Measurements from ENCODE around the gene FNDC3B. TPM values are rescaled to one million over a fixed set of nuclear protein-coding genes. Genes with fewer than 3 reads are reported as not detected.

Gene FNDC3B
- total and polyA plus RNA-seq, 5 donors from 2014 or later = 6.8 to 31.8 (median 11.7) TPM

DNA sequence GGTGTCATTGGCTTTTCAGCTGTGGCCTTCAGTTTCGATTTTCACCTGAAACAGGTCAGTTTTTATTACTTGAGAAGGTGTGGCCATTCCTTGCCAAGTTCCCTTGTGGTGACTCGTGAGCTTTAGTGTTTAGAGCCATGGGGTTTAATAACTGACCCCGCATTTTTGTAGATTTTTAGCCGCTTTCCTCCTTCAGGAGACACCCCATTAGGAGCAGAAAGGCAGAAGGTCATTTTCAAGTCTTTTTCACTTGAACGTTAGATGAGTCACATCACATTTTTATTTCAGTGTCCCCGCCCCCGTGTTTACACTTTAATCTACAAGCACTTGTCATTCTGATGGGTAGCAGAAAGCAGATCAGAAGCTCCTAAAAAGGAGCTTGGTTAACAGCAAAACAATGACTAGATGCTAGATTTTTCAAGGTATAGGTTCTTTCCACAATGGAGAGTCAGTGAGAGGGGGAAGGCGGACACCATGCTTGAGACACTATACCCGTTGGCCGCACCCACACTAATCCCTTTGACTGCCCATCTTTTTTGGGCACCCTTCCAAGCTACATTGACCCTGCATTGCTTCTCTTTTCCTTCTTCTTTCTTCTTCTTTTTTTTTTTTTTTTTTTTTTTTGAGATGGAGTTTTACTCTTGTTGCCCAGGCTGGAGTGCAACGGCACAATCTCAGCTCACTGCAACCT is 276.2 kb downstream of the FNDC3B start:
- H3K36me3 ChIP-seq (ENCODE audit: control insufficient read depth, insufficient read depth, low read length) = peaks cover 6% of the 10 kb centered on the region
- H3K9me3 ChIP-seq (ENCODE audit: control insufficient read depth in 2 of 2, low read length in 2 of 2) = no peaks in the 10 kb centered on the region
- Mint-ChIP-seq H3K36me3 (peaks cover 49% of the 10 kb centered on the region), H3K9me3 (no peaks in the 10 kb centered on the region), H3K4me1 (peaks cover 0 to 3% (median 0%) of the 10 kb centered on the region in 4 donors), H3K4me3 (no peak overlapping the region), H3K27me3 (no peaks in the 10 kb centered on the region), H3K27ac (no peak overlapping the region)
- no peaks in the 10 kb centered on the region for H3K4me1 ChIP-seq (ENCODE audit: control insufficient read depth, insufficient read depth, low read length, poor library complexity, severe bottlenecking)
- H3K4me3 ChIP-seq (ENCODE audit: low read depth, low read length) = no peak overlapping the region
- no peak for ATAC-seq (ENCODE audit: low read depth in 2 of 2)
- H3K27ac ChIP-seq (ENCODE audit: insufficient read depth, low read length, poor library complexity, severe bottlenecking) = no peak overlapping the region
- DNase-seq = peak in 1 of 3 donors; percentile 56
- no peaks in the 10 kb centered on the region for H3K27me3 ChIP-seq (ENCODE audit: control insufficient read depth, insufficient read depth, low read length)

DNA sequence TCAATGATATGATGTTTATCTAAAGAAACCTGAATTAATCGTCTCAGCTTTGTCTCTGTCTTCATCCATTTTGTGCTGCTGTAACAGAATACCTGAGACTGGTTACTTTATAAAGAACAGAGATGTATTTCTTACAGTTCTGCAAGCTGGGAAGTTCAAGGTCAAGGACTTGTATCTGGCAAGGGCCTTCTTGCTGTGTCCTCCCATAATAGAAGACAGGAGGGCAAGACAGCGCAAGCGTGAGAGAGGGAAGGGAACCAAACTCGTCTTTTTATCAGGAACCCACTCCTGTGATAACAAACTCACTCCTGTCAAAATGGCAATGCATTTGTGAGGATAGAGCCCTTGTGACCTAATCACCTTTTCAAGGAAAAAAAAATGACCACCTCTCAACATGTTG is 277.4 kb downstream of the FNDC3B start:
- Histone ChIP-seq H3K4me3 (ENCODE audit: low read depth, low read length) (no peak overlapping the region), H3K27ac (ENCODE audit: insufficient read depth, low read length, poor library complexity, severe bottlenecking) (no peak overlapping the region), H3K36me3 (ENCODE audit: control insufficient read depth, insufficient read depth, low read length) (peaks cover 3% of the 10 kb centered on the region), H3K27me3 (ENCODE audit: control insufficient read depth, insufficient read depth, low read length) (no peaks in the 10 kb centered on the region), H3K4me1 (ENCODE audit: control insufficient read depth, insufficient read depth, low read length, poor library complexity, severe bottlenecking) (no peaks in the 10 kb centered on the region), H3K9me3 (ENCODE audit: control insufficient read depth in 2 of 2, low read length in 2 of 2) (no peaks in the 10 kb centered on the region)
- DNase-seq (no peak), ATAC-seq (ENCODE audit: low read depth in 2 of 2) (no peak)
- no peak overlapping the region for H3K27ac Mint-ChIP-seq
- H3K27me3 Mint-ChIP-seq = no peaks in the 10 kb centered on the region
- H3K36me3 Mint-ChIP-seq = peaks cover 41% of the 10 kb centered on the region
- no peaks in the 10 kb centered on the region for H3K9me3 Mint-ChIP-seq
- no peak overlapping the region for H3K4me3 Mint-ChIP-seq
- H3K4me1 Mint-ChIP-seq = peaks cover 0 to 3% (median 0%) of the 10 kb centered on the region in 4 donors

DNA sequence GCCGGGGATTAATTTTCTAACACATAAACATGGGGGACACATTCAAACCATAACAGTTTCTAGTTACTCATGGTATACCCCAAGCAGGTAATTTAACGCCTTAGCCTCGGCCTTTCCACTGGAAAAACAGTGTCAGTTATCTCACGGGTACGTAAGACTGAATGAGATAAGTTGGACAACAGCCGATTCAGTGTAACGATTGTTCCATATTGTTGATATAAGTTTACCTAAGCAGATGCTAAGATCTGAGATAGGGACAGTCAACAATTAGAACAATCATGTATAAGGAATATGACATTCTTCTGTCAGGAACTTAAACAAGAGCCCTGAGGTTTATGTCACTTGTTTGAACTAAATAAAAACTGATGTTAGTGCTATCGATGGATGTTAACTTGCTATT is 278.1 kb downstream of the FNDC3B start:
- DNase-seq (no peak), ATAC-seq (ENCODE audit: low read depth in 2 of 2) (no peak)
- Mint-ChIP-seq H3K4me1 (peaks cover 0 to 3% (median 0%) of the 10 kb centered on the region in 4 donors), H3K27ac (no peak overlapping the region), H3K36me3 (peaks cover 33% of the 10 kb centered on the region), H3K9me3 (no peaks in the 10 kb centered on the region), H3K27me3 (no peaks in the 10 kb centered on the region), H3K4me3 (no peak overlapping the region)
- Histone ChIP-seq H3K27me3 (ENCODE audit: control insufficient read depth, insufficient read depth, low read length) (no peaks in the 10 kb centered on the region), H3K9me3 (ENCODE audit: control insufficient read depth in 2 of 2, low read length in 2 of 2) (no peaks in the 10 kb centered on the region), H3K36me3 (ENCODE audit: control insufficient read depth, insufficient read depth, low read length) (peaks cover 3% of the 10 kb centered on the region), H3K4me3 (ENCODE audit: low read depth, low read length) (no peak overlapping the region), H3K4me1 (ENCODE audit: control insufficient read depth, insufficient read depth, low read length, poor library complexity, severe bottlenecking) (no peaks in the 10 kb centered on the region), H3K27ac (ENCODE audit: insufficient read depth, low read length, poor library complexity, severe bottlenecking) (no peak overlapping the region)

DNA sequence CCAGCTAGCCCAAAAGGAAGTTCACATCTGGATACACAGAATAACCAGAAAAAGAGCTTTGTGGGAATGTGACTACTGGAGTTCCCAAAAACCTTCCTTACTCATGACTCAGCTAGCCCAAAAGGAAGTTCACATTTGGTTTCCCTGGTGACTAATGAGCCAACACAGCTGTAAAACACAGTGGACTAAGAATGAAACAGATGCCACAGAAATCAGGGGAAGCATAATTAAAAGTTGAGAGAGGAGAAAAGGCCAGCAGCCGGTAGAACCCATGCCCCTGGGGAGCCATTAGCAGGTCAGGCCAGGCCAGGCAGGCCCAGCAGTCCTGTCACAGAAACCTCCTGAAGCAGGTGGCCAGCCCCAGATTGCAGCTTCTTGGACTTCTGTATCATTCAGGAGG is 278.6 kb downstream of the FNDC3B start:
- H3K27ac ChIP-seq (ENCODE audit: insufficient read depth, low read length, poor library complexity, severe bottlenecking) = no peak overlapping the region
- peak overlapping the region in 1 of 3 donors; percentile 5 for H3K27ac Mint-ChIP-seq
- H3K4me1 Mint-ChIP-seq = peaks cover 0 to 3% (median 0%) of the 10 kb centered on the region in 4 donors
- no peak for ATAC-seq (ENCODE audit: low read depth in 2 of 2)
- no peak for DNase-seq
- no peaks in the 10 kb centered on the region for H3K27me3 Mint-ChIP-seq
- no peaks in the 10 kb centered on the region for H3K4me1 ChIP-seq (ENCODE audit: control insufficient read depth, insufficient read depth, low read length, poor library complexity, severe bottlenecking)
- H3K36me3 ChIP-seq (ENCODE audit: control insufficient read depth, insufficient read depth, low read length) = peaks cover 3% of the 10 kb centered on the region
- H3K9me3 Mint-ChIP-seq = no peaks in the 10 kb centered on the region
- no peaks in the 10 kb centered on the region for H3K9me3 ChIP-seq (ENCODE audit: control insufficient read depth in 2 of 2, low read length in 2 of 2)
- H3K4me3 Mint-ChIP-seq = no peak overlapping the region
- no peak overlapping the region for H3K4me3 ChIP-seq (ENCODE audit: low read depth, low read length)
- peaks cover 35% of the 10 kb centered on the region for H3K36me3 Mint-ChIP-seq
- no peaks in the 10 kb centered on the region for H3K27me3 ChIP-seq (ENCODE audit: control insufficient read depth, insufficient read depth, low read length)

DNA sequence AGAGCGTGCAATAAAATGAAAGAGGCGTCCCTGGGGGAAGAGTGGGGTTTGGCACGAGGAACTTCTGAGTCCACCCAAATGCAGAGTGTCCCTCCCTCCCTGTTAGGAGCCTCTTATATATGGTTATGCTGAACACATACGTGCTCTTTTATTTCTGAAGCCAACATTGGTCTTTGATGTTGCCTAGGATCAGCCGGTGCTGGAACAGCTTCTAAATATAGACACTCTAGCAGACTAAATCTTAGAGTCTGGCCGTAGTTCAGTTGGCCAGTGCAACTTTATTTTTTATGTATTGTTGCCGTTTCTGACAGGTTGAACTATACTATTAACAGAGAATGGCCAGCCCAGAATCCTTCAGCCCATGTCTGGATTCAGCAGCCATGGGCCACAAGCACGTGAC is 280.2 kb downstream of the FNDC3B start:
- Mint-ChIP-seq H3K36me3 (peaks cover 25% of the 10 kb centered on the region), H3K9me3 (no peaks in the 10 kb centered on the region), H3K4me3 (no peak overlapping the region), H3K27me3 (no peaks in the 10 kb centered on the region), H3K27ac (peak overlapping the region in 1 of 3 donors; percentile 52), H3K4me1 (peaks cover 0 to 3% (median 0%) of the 10 kb centered on the region in 4 donors)
- no peak overlapping the region for H3K4me3 ChIP-seq (ENCODE audit: low read depth, low read length)
- no peak for DNase-seq
- no peaks in the 10 kb centered on the region for H3K27me3 ChIP-seq (ENCODE audit: control insufficient read depth, insufficient read depth, low read length)
- peaks cover 4% of the 10 kb centered on the region for H3K36me3 ChIP-seq (ENCODE audit: control insufficient read depth, insufficient read depth, low read length)
- H3K4me1 ChIP-seq (ENCODE audit: control insufficient read depth, insufficient read depth, low read length, poor library complexity, severe bottlenecking) = no peaks in the 10 kb centered on the region
- no peak for ATAC-seq (ENCODE audit: low read depth in 2 of 2)
- no peak overlapping the region for H3K27ac ChIP-seq (ENCODE audit: insufficient read depth, low read length, poor library complexity, severe bottlenecking)
- H3K9me3 ChIP-seq (ENCODE audit: control insufficient read depth in 2 of 2, low read length in 2 of 2) = no peaks in the 10 kb centered on the region

DNA sequence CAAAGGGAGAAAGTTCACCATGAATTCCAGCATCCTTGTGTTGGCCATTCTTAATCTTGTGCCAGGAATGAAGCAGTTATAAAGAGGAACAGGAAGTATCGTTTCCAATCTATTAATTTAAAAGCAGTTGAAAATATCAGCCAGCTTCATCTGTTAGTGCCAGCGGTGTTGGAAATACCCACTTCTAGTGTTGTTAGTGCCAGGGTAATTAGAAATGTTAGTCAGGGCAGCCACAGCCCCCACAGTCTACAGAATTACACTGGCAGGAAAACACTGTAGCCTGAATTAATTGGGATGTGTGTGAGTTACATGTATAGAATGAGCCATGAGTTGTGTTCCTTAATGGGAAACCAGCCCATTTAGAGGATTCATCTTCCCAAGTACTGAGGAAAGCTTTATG is 281.1 kb downstream of the FNDC3B start:
- Mint-ChIP-seq H3K27ac (peak overlapping the region in 1 of 3 donors; percentile 52), H3K4me1 (peaks cover 0 to 5% (median 0%) of the 10 kb centered on the region in 4 donors), H3K36me3 (peaks cover 26% of the 10 kb centered on the region), H3K27me3 (no peaks in the 10 kb centered on the region), H3K9me3 (no peaks in the 10 kb centered on the region), H3K4me3 (no peak overlapping the region)
- DNase-seq (no peak), ATAC-seq (ENCODE audit: low read depth in 2 of 2) (no peak)
- Histone ChIP-seq H3K36me3 (ENCODE audit: control insufficient read depth, insufficient read depth, low read length) (peaks cover 10% of the 10 kb centered on the region), H3K27ac (ENCODE audit: insufficient read depth, low read length, poor library complexity, severe bottlenecking) (no peak overlapping the region), H3K4me3 (ENCODE audit: low read depth, low read length) (no peak overlapping the region), H3K9me3 (ENCODE audit: control insufficient read depth in 2 of 2, low read length in 2 of 2) (no peaks in the 10 kb centered on the region), H3K4me1 (ENCODE audit: control insufficient read depth, insufficient read depth, low read length, poor library complexity, severe bottlenecking) (no peaks in the 10 kb centered on the region), H3K27me3 (ENCODE audit: control insufficient read depth, insufficient read depth, low read length) (no peaks in the 10 kb centered on the region)

DNA sequence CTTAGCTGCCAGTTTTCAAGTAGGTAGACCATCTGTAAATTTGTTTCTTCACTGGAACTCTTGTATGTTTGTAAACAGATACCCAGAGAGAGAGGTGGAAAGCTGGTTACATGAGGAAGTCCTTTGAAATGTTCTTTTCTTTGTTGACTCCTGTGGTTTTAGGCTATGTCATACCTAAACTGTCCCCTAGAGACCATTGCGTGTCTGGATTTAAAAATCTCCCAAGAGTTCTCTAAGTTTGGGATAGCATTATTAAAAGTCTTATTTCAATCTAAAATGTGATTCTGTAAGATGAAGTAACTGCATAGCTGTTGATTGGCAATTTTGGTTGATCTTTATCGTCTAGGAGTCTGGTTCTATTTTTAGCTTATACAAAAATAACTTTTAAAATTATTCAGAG is 281.7 kb downstream of the FNDC3B start:
- H3K4me1 Mint-ChIP-seq = peaks cover 0 to 5% (median under 1%) of the 10 kb centered on the region in 4 donors
- no peaks in the 10 kb centered on the region for H3K27me3 ChIP-seq (ENCODE audit: control insufficient read depth, insufficient read depth, low read length)
- peak overlapping the region in 1 of 3 donors; percentile 52 for H3K27ac Mint-ChIP-seq
- H3K36me3 Mint-ChIP-seq = peaks cover 26% of the 10 kb centered on the region
- H3K27me3 Mint-ChIP-seq = no peaks in the 10 kb centered on the region
- H3K36me3 ChIP-seq (ENCODE audit: control insufficient read depth, insufficient read depth, low read length) = peaks cover 10% of the 10 kb centered on the region
- no peak for DNase-seq
- H3K4me3 Mint-ChIP-seq = no peak overlapping the region
- no peak overlapping the region for H3K27ac ChIP-seq (ENCODE audit: insufficient read depth, low read length, poor library complexity, severe bottlenecking)
- H3K4me3 ChIP-seq (ENCODE audit: low read depth, low read length) = no peak overlapping the region
- no peaks in the 10 kb centered on the region for H3K9me3 ChIP-seq (ENCODE audit: control insufficient read depth in 2 of 2, low read length in 2 of 2)
- ATAC-seq (ENCODE audit: low read depth in 2 of 2) = no peak
- H3K4me1 ChIP-seq (ENCODE audit: control insufficient read depth, insufficient read depth, low read length, poor library complexity, severe bottlenecking) = no peaks in the 10 kb centered on the region
- no peaks in the 10 kb centered on the region for H3K9me3 Mint-ChIP-seq
